Measurements from ENCODE around the gene GNAT1. TPM values are rescaled to one million over a fixed set of nuclear protein-coding genes. Genes with fewer than 3 reads are reported as not detected.

The GNAT1 gene
- total and polyA plus RNA-seq, 2 of the 13 experiments (the other 11 are each of a cell fraction or from before 2014, with no cell fraction given) = 0.15 TPM; not detected in 1

- no peak; the same call in 1 of the 2 replicates for TF ChIP-seq RFX1 (IDR thresholded peaks at IDR 0.05)
- TF ChIP-seq ZFP1 (CRISPR knock-in tag; IDR thresholded peaks at IDR 0.05) = peak; percentile 31; the same call in 1 of the 2 replicates
- TF ChIP-seq NR2C2 (CRISPR knock-in tag; IDR thresholded peaks at IDR 0.05; ENCODE audit: borderline replicate concordance) = peak; percentile 74
- TF ChIP-seq MEF2D (CRISPR knock-in tag; IDR thresholded peaks at IDR 0.05) = no peak
- TF ChIP-seq ZSCAN5A (CRISPR knock-in tag; IDR thresholded peaks at IDR 0.05; ENCODE audit: borderline replicate concordance) = no peak
- no peak for TF ChIP-seq CCAR2 (optimal IDR thresholded peaks at IDR 0.05; ENCODE audit: low read depth, low read length)
- TF ChIP-seq ZIK1 (CRISPR knock-in tag; IDR thresholded peaks at IDR 0.05; ENCODE audit: borderline replicate concordance, low read depth) = no peak
- TF ChIP-seq TFDP2 (CRISPR knock-in tag; IDR thresholded peaks at IDR 0.05) = no peak; the same call in none of the 2 replicates
- TF ChIP-seq DBP (CRISPR knock-in tag; IDR thresholded peaks at IDR 0.05; ENCODE audit: not compliant biosample characterization) = no peak
- no peak for TF ChIP-seq HDAC6 (IDR thresholded peaks at IDR 0.05; ENCODE audit: low read depth, low read length)
- TF ChIP-seq MTA1 (CRISPR knock-in tag; IDR thresholded peaks at IDR 0.05; ENCODE audit: borderline replicate concordance) = peak; percentile 98
- no peak for TF ChIP-seq ZNF672 (CRISPR knock-in tag; IDR thresholded peaks at IDR 0.05)
- TF ChIP-seq ZNF468 (CRISPR knock-in tag; IDR thresholded peaks at IDR 0.05) = no peak
- TF ChIP-seq HOMEZ (CRISPR knock-in tag; IDR thresholded peaks at IDR 0.05; ENCODE audit: low read depth) = no peak; the same call in 1 of the 2 replicates
- no peak for TF ChIP-seq STAT6 (CRISPR knock-in tag; IDR thresholded peaks at IDR 0.05; ENCODE audit: borderline replicate concordance)
- TF ChIP-seq CBX2 (IDR thresholded peaks at IDR 0.05; ENCODE audit: low read depth, low read length) = no peak
- no peak for TF ChIP-seq CBX2 (CRISPR knock-in tag; IDR thresholded peaks at IDR 0.05; ENCODE audit: low read depth)
- no peak; the same call in 1 of the 2 replicates for TF ChIP-seq ZNF644 (CRISPR knock-in tag; IDR thresholded peaks at IDR 0.05; ENCODE audit: low read depth)
- TF ChIP-seq ZNF564 (CRISPR knock-in tag; IDR thresholded peaks at IDR 0.05) = no peak
- no peak for TF ChIP-seq LBX2 (CRISPR knock-in tag; IDR thresholded peaks at IDR 0.05; ENCODE audit: borderline replicate concordance)
- TF ChIP-seq ATM (IDR thresholded peaks at IDR 0.05; ENCODE audit: borderline replicate concordance) = no peak
- TF ChIP-seq ZNF354B (CRISPR knock-in tag; IDR thresholded peaks at IDR 0.05) = peak; percentile 22; the same call in 1 of the 2 replicates
These were observed 19.3 kb downstream of the GNAT1 start (continued) for GRCh38 chr3:50210510-50211367.

All from HepG2 (cell line).